Measurements from ENCODE around the gene SCAMP4. TPM values are rescaled to one million over a fixed set of nuclear protein-coding genes. Genes with fewer than 3 reads are reported as not detected.

The SCAMP4 gene
- total and polyA plus RNA-seq, 2 donors (not counting 1 experiment from before 2014, with no cell fraction given): 16.9 to 29.7 TPM

GRCh38 chr19:1872807-1873523, 32.2 kb upstream of the SCAMP4 start:
- Histone ChIP-seq H3K9ac (ENCODE audit: insufficient read depth, low read length) (peak overlapping the region; percentile 14), H3K27ac (ENCODE audit: insufficient read depth, low read length) (peak overlapping the region; percentile 98), H2AFZ (ENCODE audit: low read length) (no peak overlapping the region), H3K4me1 (ENCODE audit: control insufficient read depth, extremely low read depth, insufficient read depth, low read length) (peaks cover 9% of the 10 kb centered on the region), H3K79me2 (ENCODE audit: control insufficient read depth, insufficient read depth, low read length) (peaks cover 45% of the 10 kb centered on the region), H3K4me3 (replicated peaks in 1 of 4; ENCODE audit: control extremely low read depth in 1 of 4, insufficient read depth in 1 of 4, low read depth in 3 of 4, low read length in 4 of 4) (peak overlapping the region in 2 of 4 experiments; percentile 1 to 95), H3K36me3 (ENCODE audit: control insufficient read depth, insufficient read depth, low read length) (peaks cover 12% of the 10 kb centered on the region), H3K27me3 (ENCODE audit: control insufficient read depth, insufficient read depth, low read length) (no peaks in the 10 kb centered on the region), H3K9me3 (ENCODE audit: control insufficient read depth, insufficient read depth, low read depth, low read length) (no peaks in the 10 kb centered on the region), H3K4me2 (ENCODE audit: extremely low read depth, insufficient read depth, low read length) (peak overlapping the region; percentile 100), H4K20me1 (ENCODE audit: control insufficient read depth, extremely low read depth, insufficient read depth, low read length) (no peaks in the 10 kb centered on the region)
- DNase-seq (ENCODE audit: low read depth in 2 of 2): no peak
- TF ChIP-seq EZH2 (IDR thresholded peaks at IDR 0.05; ENCODE audit: low read length, missing control alignments): no peak
- TF ChIP-seq CTCF (conservative IDR thresholded peaks at IDR 0.05 in 1 of 2, IDR thresholded peaks at IDR 0.05 in 1 of 2; ENCODE audit: low read depth in 1 of 2, low read length in 2 of 2): no peak

GRCh38 chr19:1873524-1874473, 31.4 kb upstream of the SCAMP4 start:
- H4K20me1 ChIP-seq (ENCODE audit: control insufficient read depth, extremely low read depth, insufficient read depth, low read length): no peaks in the 10 kb centered on the region
- H3K4me2 ChIP-seq (ENCODE audit: extremely low read depth, insufficient read depth, low read length): peak overlapping the region; percentile 100
- peak overlapping the region; percentile 14 for H3K9ac ChIP-seq (ENCODE audit: insufficient read depth, low read length)
- H3K4me1 ChIP-seq (ENCODE audit: control insufficient read depth, extremely low read depth, insufficient read depth, low read length): peaks cover 9% of the 10 kb centered on the region
- H3K36me3 ChIP-seq (ENCODE audit: control insufficient read depth, insufficient read depth, low read length): peaks cover 12% of the 10 kb centered on the region
- H3K9me3 ChIP-seq (ENCODE audit: control insufficient read depth, insufficient read depth, low read depth, low read length): no peaks in the 10 kb centered on the region
- no peak for DNase-seq (ENCODE audit: low read depth in 2 of 2)
- peaks cover 45% of the 10 kb centered on the region for H3K79me2 ChIP-seq (ENCODE audit: control insufficient read depth, insufficient read depth, low read length)
- H3K27me3 ChIP-seq (ENCODE audit: control insufficient read depth, insufficient read depth, low read length): no peaks in the 10 kb centered on the region
- H3K27ac ChIP-seq (ENCODE audit: insufficient read depth, low read length): peak overlapping the region; percentile 98
- no peak for TF ChIP-seq CTCF (conservative IDR thresholded peaks at IDR 0.05 in 1 of 2, IDR thresholded peaks at IDR 0.05 in 1 of 2; ENCODE audit: low read depth in 1 of 2, low read length in 2 of 2)
- TF ChIP-seq EZH2 (IDR thresholded peaks at IDR 0.05; ENCODE audit: low read length, missing control alignments): no peak
- H2AFZ ChIP-seq (ENCODE audit: low read length): no peak overlapping the region
- peak overlapping the region in 3 of 4 experiments; percentile 77 to 95 (median 88) for H3K4me3 ChIP-seq (replicated peaks in 1 of 4; ENCODE audit: control extremely low read depth in 1 of 4, insufficient read depth in 1 of 4, low read depth in 3 of 4, low read length in 4 of 4)

All from fibroblast of lung (primary cell).